HepG2 (cell line): ENCODE data around the gene NOM1. TPM values are rescaled to one million over a fixed set of nuclear protein-coding genes. Genes with fewer than 3 reads are reported as not detected.

Experiments
- DNMT3B ChIP-seq: conservative IDR thresholded peaks from 2 replicates; pipeline ENCODE4 v1.6.1; 2016; ENCODE audit warnings: missing biosample characterization, control low read depth
- FOXO1 ChIP-seq: sonication (generic); formaldehyde crosslinking; IDR thresholded peaks from 2 replicates; pipeline ENCODE4 v1.4.0; 2020; ENCODE audit warnings: missing genetic modification reagents
- HES4 ChIP-seq: sonication (generic); formaldehyde crosslinking; IDR thresholded peaks from 2 replicates; pipeline ENCODE4 v1.9.0; 2021; ENCODE audit warnings: mild to moderate bottlenecking, missing genetic modification reagents, borderline replicate concordance
- MAFK ChIP-seq, 2 experiments: IDR thresholded peaks in 1 of 2; conservative IDR thresholded peaks in 1 of 2; 2 replicates each; pipeline ENCODE4 v1.6.1; 2011; ENCODE audit warnings: improper control_type of control experiment in 2 of 2, low read length in 2 of 2
- MTA1 ChIP-seq: sonication (generic); formaldehyde crosslinking; IDR thresholded peaks from 2 replicates; pipeline ENCODE4 v1.4.0; 2020; ENCODE audit warnings: missing genetic modification reagents, mild to moderate bottlenecking, borderline replicate concordance
- MXD1 ChIP-seq: sonication (generic); formaldehyde crosslinking; IDR thresholded peaks from 2 replicates; pipeline ENCODE4 v1.4.0; 2020; ENCODE audit warnings: mild to moderate bottlenecking, missing genetic modification reagents
- TARDBP ChIP-seq: sonication (generic); formaldehyde crosslinking; IDR thresholded peaks from 2 replicates; pipeline ENCODE4 v1.8.0; 2022; ENCODE audit warnings: mild to moderate bottlenecking, missing genetic modification reagents
- ZBTB14 ChIP-seq: sonication (generic); formaldehyde crosslinking; IDR thresholded peaks from 2 replicates; pipeline ENCODE4 v1.4.0; 2020; ENCODE audit warnings: missing genetic modification reagents
- ZNF484 ChIP-seq: sonication (generic); formaldehyde crosslinking; IDR thresholded peaks from 2 replicates; pipeline ENCODE4 v1.5.1; 2020; ENCODE audit warnings: mild to moderate bottlenecking, low read depth, missing genetic modification reagents, borderline replicate concordance
- ZNF646 ChIP-seq: sonication (generic); formaldehyde crosslinking; IDR thresholded peaks from 2 replicates; pipeline ENCODE4 v1.9.0; 2021; ENCODE audit warnings: mild to moderate bottlenecking, missing genetic modification reagents
- ZNF660 ChIP-seq: sonication (generic); formaldehyde crosslinking; IDR thresholded peaks from 2 replicates; pipeline ENCODE4 v1.5.1; 2020; ENCODE audit warnings: mild to moderate bottlenecking, low read depth, missing genetic modification reagents, borderline replicate concordance
- ZNF878 ChIP-seq: sonication (generic); formaldehyde crosslinking; IDR thresholded peaks from 2 replicates; pipeline ENCODE4 v1.8.1; 2023; ENCODE audit warnings: mild to moderate bottlenecking, missing genetic modification reagents, moderate library complexity
- polyA plus RNA-seq, 8 experiments: library from polyadenylated mRNA; depleted of rRNA in 3 of 8; stranded (reverse) in 7 of 8; unstranded in 1 of 8; fragments of >200 nt; fragmentation: Illumina TruSeq in 4 of 8; extraction: Trizol in 4 of 8; gene quantifications; 2 replicates each; pipeline versions ENCODE4 v1.2.1 to v1.2.3, GENCODE V29; 2011 to 2016; ENCODE audit warnings: low read depth in 4 of 8, missing spikeins in 1 of 8, mixed read lengths in 1 of 8; ENCODE audit not compliant: insufficient read depth in 1 of 8
- total RNA-seq, 5 experiments: library from RNA; depleted of rRNA; stranded (reverse); fragments of >200 nt; fragmentation: Illumina TruSeq; extraction: Trizol; gene quantifications; 2 replicates each; pipeline ENCODE4 v1.2.3, GENCODE V29; 2016; ENCODE audit warnings: low read depth in 1 of 5
- TF ChIP-seq, protein P1 (sequence below): sonication (generic); formaldehyde crosslinking; IDR thresholded peaks from 2 replicates; pipeline ENCODE4 v1.4.0; 2020; ENCODE audit warnings: missing genetic modification reagents
- TF ChIP-seq, protein P2 (sequence below): sonication (generic); formaldehyde crosslinking; IDR thresholded peaks from 2 replicates; pipeline ENCODE4 v1.4.0; 2020; ENCODE audit warnings: mild to moderate bottlenecking, missing genetic modification reagents

The NOM1 gene
- total and polyA plus RNA-seq, 2 of the 13 experiments (the other 11 are each of a cell fraction or from before 2014, with no cell fraction given), result 14.2 to 26.2 TPM

- no peak for TF ChIP-seq ZNF646
- TF ChIP-seq MXD1 (CRISPR knock-in tag), result peak; percentile 39; the same call in 1 of the 2 replicates
- TF ChIP-seq, protein P1, sequence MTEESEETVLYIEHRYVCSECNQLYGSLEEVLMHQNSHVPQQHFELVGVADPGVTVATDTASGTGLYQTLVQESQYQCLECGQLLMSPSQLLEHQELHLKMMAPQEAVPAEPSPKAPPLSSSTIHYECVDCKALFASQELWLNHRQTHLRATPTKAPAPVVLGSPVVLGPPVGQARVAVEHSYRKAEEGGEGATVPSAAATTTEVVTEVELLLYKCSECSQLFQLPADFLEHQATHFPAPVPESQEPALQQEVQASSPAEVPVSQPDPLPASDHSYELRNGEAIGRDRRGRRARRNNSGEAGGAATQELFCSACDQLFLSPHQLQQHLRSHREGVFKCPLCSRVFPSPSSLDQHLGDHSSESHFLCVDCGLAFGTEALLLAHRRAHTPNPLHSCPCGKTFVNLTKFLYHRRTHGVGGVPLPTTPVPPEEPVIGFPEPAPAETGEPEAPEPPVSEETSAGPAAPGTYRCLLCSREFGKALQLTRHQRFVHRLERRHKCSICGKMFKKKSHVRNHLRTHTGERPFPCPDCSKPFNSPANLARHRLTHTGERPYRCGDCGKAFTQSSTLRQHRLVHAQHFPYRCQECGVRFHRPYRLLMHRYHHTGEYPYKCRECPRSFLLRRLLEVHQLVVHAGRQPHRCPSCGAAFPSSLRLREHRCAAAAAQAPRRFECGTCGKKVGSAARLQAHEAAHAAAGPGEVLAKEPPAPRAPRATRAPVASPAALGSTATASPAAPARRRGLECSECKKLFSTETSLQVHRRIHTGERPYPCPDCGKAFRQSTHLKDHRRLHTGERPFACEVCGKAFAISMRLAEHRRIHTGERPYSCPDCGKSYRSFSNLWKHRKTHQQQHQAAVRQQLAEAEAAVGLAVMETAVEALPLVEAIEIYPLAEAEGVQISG (CRISPR knock-in tag), result peak; percentile 47
- peak; percentile 57; the same call in 1 of the 2 replicates for TF ChIP-seq MTA1 (CRISPR knock-in tag)
- TF ChIP-seq DNMT3B (CRISPR knock-in tag), result no peak
- TF ChIP-seq ZNF660, result no peak
- peak; percentile 67; the same call in 1 of the 2 replicates for TF ChIP-seq ZNF878 (CRISPR knock-in tag)
- peak; percentile 41 for TF ChIP-seq FOXO1 (CRISPR knock-in tag)
- no peak for TF ChIP-seq ZNF484 (CRISPR knock-in tag)
- peak; percentile 49; the same call in 1 of the 2 replicates for TF ChIP-seq TARDBP
- TF ChIP-seq HES4 (CRISPR knock-in tag), result 0 out of 2 replicates have a peak, but pooled peaks have one; percentile 30
- TF ChIP-seq MAFK (conservative IDR thresholded peaks at IDR 0.05 in 1 of 2, IDR thresholded peaks at IDR 0.05 in 1 of 2; ENCODE audit: low read length in 2 of 2), result no peak
- no peak for TF ChIP-seq ZBTB14 (CRISPR knock-in tag)
- TF ChIP-seq, protein P2, sequence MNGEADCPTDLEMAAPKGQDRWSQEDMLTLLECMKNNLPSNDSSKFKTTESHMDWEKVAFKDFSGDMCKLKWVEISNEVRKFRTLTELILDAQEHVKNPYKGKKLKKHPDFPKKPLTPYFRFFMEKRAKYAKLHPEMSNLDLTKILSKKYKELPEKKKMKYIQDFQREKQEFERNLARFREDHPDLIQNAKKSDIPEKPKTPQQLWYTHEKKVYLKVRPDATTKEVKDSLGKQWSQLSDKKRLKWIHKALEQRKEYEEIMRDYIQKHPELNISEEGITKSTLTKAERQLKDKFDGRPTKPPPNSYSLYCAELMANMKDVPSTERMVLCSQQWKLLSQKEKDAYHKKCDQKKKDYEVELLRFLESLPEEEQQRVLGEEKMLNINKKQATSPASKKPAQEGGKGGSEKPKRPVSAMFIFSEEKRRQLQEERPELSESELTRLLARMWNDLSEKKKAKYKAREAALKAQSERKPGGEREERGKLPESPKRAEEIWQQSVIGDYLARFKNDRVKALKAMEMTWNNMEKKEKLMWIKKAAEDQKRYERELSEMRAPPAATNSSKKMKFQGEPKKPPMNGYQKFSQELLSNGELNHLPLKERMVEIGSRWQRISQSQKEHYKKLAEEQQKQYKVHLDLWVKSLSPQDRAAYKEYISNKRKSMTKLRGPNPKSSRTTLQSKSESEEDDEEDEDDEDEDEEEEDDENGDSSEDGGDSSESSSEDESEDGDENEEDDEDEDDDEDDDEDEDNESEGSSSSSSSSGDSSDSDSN (CRISPR knock-in tag), result peak; percentile 61
Measured at GRCh38 chr7:157011333-157012112, 62.0 kb downstream of the NOM1 start (continued).
